Left lung (tissue), 10 donors: Measurements from ENCODE around the gene GTF2IRD1. TPM values are rescaled to one million over a fixed set of nuclear protein-coding genes. Genes with fewer than 3 reads are reported as not detected.

ENCODE experiments used
- ATAC-seq: fragments of 200-7000 bp; cut with Tn5 transposase; one replicate; pipeline ENCODE4 v1.9.1; 2020; ENCODE audit warnings: moderate library complexity
- DNase-seq, 4 donors: peaks; one replicate each; pipeline ENCODE4 v3.0.0-alpha.2; 2013 to 2020
- H3K27ac ChIP-seq, 2 donors: fragments of 200-600 bp; sonication (generic) in 1 of 2; one replicate each; pipeline versions ENCODE4 v1.5.0 to v1.8.0; 2020 to 2021
- H3K27me3 ChIP-seq, 2 donors: fragments of 200-600 bp; sonication (generic) in 1 of 2; one replicate each; pipeline versions ENCODE4 v1.5.0 to v1.8.0; 2020 to 2021
- H3K36me3 ChIP-seq, 2 donors: fragments of 200-600 bp; sonication (generic) in 1 of 2; one replicate each; pipeline versions ENCODE4 v1.5.0 to v1.8.0; 2020 to 2021
- H3K4me1 ChIP-seq, 2 donors: fragments of 200-600 bp; one replicate each; pipeline ENCODE4 v1.8.0; 2021
- H3K4me3 ChIP-seq, 2 donors: fragments of 200-600 bp; sonication (generic) in 1 of 2; one replicate each; pipeline versions ENCODE4 v1.5.0 to v1.8.0; 2020 to 2021; ENCODE audit warnings: mild to moderate bottlenecking in 1 of 2
- H3K9me3 ChIP-seq, 2 donors: fragments of 200-600 bp; sonication (generic) in 1 of 2; one replicate each; pipeline versions ENCODE4 v1.5.0 to v1.8.0; 2020 to 2021
- CTCF ChIP-seq, 2 donors: fragments of 200-600 bp; sonication (generic) in 1 of 2; IDR thresholded peaks; one replicate each; pipeline versions ENCODE4 v1.5.0 to v1.8.0; 2021; ENCODE audit warnings: antibody characterized with exemption in 2 of 2
- intact Hi-C, 2 donors: fragments of 100-400 bp; cut with DNase I; formaldehyde crosslinking; loops; one replicate each; pipeline versions ENCODE4 v1.11.2 to v1.14.2; 2022
- polyA plus RNA-seq, 6 donors: library from polyadenylated mRNA; unstranded; fragments of 120-200 nt; gene quantifications; one replicate each; pipeline ENCODE4 v1.2.1, GENCODE V29; 2013; ENCODE audit not compliant: insufficient read length in 6 of 6
- total RNA-seq, 2 donors: library from RNA; stranded (reverse); fragmentation: NEBNext Ultra II Directional; extraction: Animal tissue kit (Norgen Biotek cat#: 25700); gene quantifications; one replicate each; pipeline ENCODE4 v1.2.1, GENCODE V29; 2021
- donor health status: DM: no; HTN: yes; CAD: no.
- donor health status: DM: no; HTN: no; CAD: no.

GTF2IRD1 gene
- total and polyA plus RNA-seq, 8 donors = 20.8 to 40.2 (median 33.9) TPM

DNA sequence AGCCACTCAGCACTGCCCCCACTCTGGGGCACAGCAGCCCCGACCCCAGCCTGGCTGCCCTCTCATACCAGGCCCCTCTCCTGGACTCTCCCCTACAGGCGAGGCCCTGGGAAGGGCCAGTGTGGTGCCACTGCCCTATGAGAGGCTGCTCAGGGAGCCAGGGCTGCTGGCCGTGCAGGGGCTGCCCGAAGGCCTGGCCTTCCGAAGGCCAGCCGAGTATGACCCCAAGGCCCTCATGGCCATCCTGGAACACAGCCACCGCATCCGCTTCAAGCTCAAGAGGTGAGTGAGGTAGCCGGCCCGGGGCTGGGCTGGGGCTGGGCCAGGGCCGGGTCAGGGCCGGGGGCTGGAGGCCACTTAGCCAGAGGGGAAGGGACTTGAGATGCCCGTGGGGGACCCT, 64.3 kb downstream of the GTF2IRD1 start:
- no peak for TF ChIP-seq CTCF (IDR thresholded peaks at IDR 0.05)
- Histone ChIP-seq H3K4me3 (no peak overlapping the region), H3K4me1 (no peaks in the 10 kb centered on the region), H3K27ac (no peak overlapping the region), H3K9me3 (peaks cover 0 to 7% of the 10 kb centered on the region in 2 donors), H3K27me3 (no peaks in the 10 kb centered on the region), H3K36me3 (peaks cover 0 to 61% of the 10 kb centered on the region in 2 donors)
- ATAC-seq (no peak), DNase-seq (no peak)
- intact Hi-C loops = no loop called here

DNA sequence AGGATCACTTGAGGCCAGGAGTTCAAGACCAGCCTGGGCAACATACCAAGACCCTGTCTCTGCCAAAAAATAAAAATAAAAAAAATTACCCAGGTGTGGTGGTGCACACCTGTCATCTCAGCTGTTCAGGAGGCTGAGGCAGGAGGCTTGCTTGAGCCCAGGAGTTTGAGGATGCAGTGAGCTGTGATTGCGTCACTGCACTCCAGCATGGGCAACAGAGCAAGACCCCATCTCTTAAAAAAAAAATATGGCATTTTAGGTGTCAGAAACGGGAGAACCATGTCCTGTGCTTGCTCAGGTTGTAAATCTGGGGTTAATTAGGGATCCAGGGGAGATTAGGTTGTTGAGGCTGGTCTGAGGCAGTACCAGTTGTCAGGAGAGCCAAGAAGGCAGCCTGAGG, 64.9 kb downstream of the GTF2IRD1 start:
- Histone ChIP-seq H3K27me3 (no peaks in the 10 kb centered on the region), H3K9me3 (peaks cover 0 to 7% of the 10 kb centered on the region in 2 donors), H3K36me3 (peaks cover 0 to 59% of the 10 kb centered on the region in 2 donors), H3K4me3 (no peak overlapping the region), H3K4me1 (no peaks in the 10 kb centered on the region), H3K27ac (no peak overlapping the region)
- no peak for DNase-seq
- TF ChIP-seq CTCF (IDR thresholded peaks at IDR 0.05) = no peak
- intact Hi-C loops = no loop called here
- no peak for ATAC-seq

DNA sequence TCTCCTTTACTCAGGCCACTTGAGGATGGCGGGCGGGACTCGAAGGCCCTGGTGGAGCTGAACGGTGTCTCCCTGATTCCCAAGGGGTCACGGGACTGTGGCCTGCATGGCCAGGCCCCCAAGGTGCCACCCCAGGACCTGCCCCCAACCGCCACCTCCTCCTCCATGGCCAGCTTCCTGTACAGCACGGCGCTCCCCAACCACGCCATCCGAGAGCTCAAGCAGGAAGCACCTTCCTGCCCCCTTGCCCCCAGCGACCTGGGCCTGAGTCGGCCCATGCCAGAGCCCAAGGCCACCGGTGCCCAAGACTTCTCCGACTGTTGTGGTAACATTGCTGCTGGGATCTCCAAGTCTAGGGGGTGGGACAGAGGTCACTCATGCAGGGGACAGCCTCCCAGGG, 65.7 kb downstream of the GTF2IRD1 start:
- H3K4me1 ChIP-seq = no peaks in the 10 kb centered on the region
- ATAC-seq (no peak), DNase-seq (no peak)
- TF ChIP-seq CTCF (IDR thresholded peaks at IDR 0.05) = no peak
- H3K9me3 ChIP-seq = peaks cover 0 to 7% of the 10 kb centered on the region in 2 donors
- H3K27me3 ChIP-seq = no peaks in the 10 kb centered on the region
- peaks cover 0 to 56% of the 10 kb centered on the region in 2 donors for H3K36me3 ChIP-seq
- intact Hi-C loops = no loop called here
- H3K27ac ChIP-seq = no peak overlapping the region
- no peak overlapping the region for H3K4me3 ChIP-seq

DNA sequence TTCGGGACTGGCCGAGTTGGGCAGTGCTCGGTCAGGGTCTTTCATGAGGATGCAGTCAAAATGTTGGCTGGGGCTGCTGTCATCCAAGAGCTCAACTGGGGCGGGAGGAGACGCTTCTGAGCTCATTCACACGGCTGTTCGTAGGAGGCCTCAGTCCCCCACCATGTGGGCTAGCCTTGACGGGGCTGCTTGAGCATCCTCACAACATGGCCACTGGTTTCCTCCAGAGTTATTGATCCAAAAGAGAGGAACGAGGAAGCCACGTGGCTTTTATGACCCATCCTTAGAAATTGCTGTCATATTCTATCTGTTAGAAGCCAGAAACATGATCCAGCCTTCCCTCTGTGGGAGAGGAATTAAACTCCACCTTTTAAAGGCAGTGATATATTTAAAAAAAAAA, 68.1 kb downstream of the GTF2IRD1 start:
- intact Hi-C loops = no loop called here
- peaks cover 0 to 42% of the 10 kb centered on the region in 2 donors for H3K36me3 ChIP-seq
- peaks cover 0 to 7% of the 10 kb centered on the region in 2 donors for H3K9me3 ChIP-seq
- DNase-seq = no peak
- H3K4me3 ChIP-seq = no peak overlapping the region
- H3K4me1 ChIP-seq = no peaks in the 10 kb centered on the region
- no peak for ATAC-seq
- H3K27ac ChIP-seq = no peak overlapping the region
- no peak for TF ChIP-seq CTCF (IDR thresholded peaks at IDR 0.05)
- H3K27me3 ChIP-seq = no peaks in the 10 kb centered on the region

GRCh38 chr7:74522281-74522905, 68.7 kb downstream of the GTF2IRD1 start:
- no peak for DNase-seq
- Histone ChIP-seq H3K4me3 (no peak overlapping the region), H3K9me3 (peaks cover 0 to 7% of the 10 kb centered on the region in 2 donors), H3K27me3 (no peaks in the 10 kb centered on the region), H3K36me3 (peaks cover 0 to 42% of the 10 kb centered on the region in 2 donors), H3K4me1 (no peaks in the 10 kb centered on the region), H3K27ac (no peak overlapping the region)
- no peak for TF ChIP-seq CTCF (IDR thresholded peaks at IDR 0.05)
- ATAC-seq = no peak
- intact Hi-C loops = no loop called here
